Effector memory CD4-positive, alpha-beta T cell (primary cell): ENCODE measurements around the gene EPHA4.

Experiments used
- DNase-seq, 3 donors: peaks; one replicate each; pipeline ENCODE4 v3.0.0-alpha.2; 2020
- H3K27ac ChIP-seq: 2 replicates; pipeline ENCODE4 v1.7.0; 2013; ENCODE audit warnings: mild to moderate bottlenecking, low read length, moderate library complexity; ENCODE audit not compliant: insufficient read depth, poor library complexity, severe bottlenecking
- H3K27me3 ChIP-seq: replicated peaks from 2 replicates; pipeline ENCODE4 v1.7.0; 2013; ENCODE audit warnings: mild to moderate bottlenecking, low read length; ENCODE audit not compliant: insufficient read depth, control insufficient read depth, poor library complexity, severe bottlenecking
- H3K36me3 ChIP-seq: 2 replicates; pipeline ENCODE4 v1.7.0; 2013; ENCODE audit warnings: mild to moderate bottlenecking, low read length, moderate library complexity; ENCODE audit not compliant: control insufficient read depth, insufficient read depth
- H3K4me1 ChIP-seq: 2 replicates; pipeline ENCODE4 v1.7.0; 2013; ENCODE audit warnings: low read length, mild to moderate bottlenecking; ENCODE audit not compliant: control insufficient read depth, insufficient read depth, poor library complexity, severe bottlenecking
- H3K4me3 ChIP-seq: 2 replicates; pipeline ENCODE4 v1.7.0; 2013; ENCODE audit warnings: low read length, low read depth, mild to moderate bottlenecking; ENCODE audit not compliant: insufficient read depth, poor library complexity, severe bottlenecking
- H3K9me3 ChIP-seq: 2 replicates; pipeline ENCODE4 v1.7.0; 2013; ENCODE audit warnings: mild to moderate bottlenecking, low read length, moderate library complexity; ENCODE audit not compliant: control insufficient read depth

Gene EPHA4

DNA sequence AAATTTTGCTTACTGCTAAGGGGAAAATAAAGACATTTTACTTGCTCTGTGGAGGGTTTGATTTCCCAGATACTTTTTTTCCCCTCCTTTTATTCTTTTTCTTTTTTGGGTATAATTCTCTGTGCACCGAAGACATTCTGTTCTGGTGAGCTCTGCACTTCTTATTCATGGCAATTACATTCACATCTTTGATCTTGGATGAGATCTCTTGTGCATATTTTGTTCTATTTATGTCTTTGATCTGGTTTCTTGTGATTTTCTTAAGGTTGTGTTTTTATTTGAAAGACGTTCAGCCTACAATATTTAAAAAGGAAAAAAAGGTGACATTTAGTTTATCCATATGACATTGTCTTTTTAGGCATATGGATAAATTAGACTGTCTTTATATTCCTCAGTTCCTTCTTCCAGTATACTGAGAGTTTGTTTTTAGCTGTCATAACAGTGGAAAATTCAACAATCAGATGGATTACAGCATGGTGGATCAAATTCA is 33.7 kb upstream of the EPHA4 start:
- no peaks in the 10 kb centered on the region for H3K9me3 ChIP-seq
- no peak overlapping the region for H3K27ac ChIP-seq
- DNase-seq, result no peak
- H3K4me1 ChIP-seq, result no peaks in the 10 kb centered on the region
- no peaks in the 10 kb centered on the region for H3K36me3 ChIP-seq
- no peaks in the 10 kb centered on the region for H3K27me3 ChIP-seq
- H3K4me3 ChIP-seq, result no peak overlapping the region

DNA sequence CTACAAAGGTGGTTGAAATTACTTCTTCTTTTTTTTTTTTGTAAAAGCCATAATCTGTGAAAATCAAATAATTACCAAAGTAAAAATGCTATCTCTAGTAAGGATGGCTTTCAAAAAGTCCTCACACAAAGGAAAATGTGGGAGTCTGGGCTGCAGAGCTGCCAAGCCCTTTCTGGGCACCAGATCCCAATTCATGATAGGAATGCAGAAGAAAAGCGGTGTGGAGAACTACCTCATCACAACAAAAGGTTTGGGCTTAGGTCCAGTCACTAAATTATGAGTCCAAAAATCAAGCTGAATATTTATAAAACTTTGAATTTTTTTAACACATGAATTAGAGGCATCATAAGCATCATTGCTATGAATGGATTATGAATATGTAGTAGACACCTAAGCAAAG is 30.8 kb upstream of the EPHA4 start:
- Histone ChIP-seq H3K27me3 (no peaks in the 10 kb centered on the region), H3K36me3 (no peaks in the 10 kb centered on the region), H3K4me1 (no peaks in the 10 kb centered on the region), H3K27ac (no peak overlapping the region), H3K4me3 (no peak overlapping the region), H3K9me3 (no peaks in the 10 kb centered on the region)
- no peak for DNase-seq

DNA sequence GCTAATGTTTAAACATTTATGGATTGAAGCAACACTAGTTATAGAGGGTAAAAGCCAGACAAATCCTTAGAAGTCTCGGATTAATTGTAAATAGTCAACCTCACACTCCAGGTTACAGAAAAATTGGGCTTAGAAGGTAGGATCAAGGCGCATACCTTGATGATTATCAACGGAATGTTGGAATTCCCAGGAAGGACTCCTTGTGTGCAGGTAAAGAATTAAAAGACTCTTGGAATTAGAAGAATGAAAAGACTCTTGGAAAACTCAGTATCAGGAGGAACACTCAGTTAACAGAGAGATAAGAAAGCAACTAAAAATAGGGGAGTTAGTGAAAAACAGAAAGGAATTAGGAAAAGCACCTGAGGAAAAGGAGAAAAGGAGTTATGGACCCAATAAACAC is 29.3 kb upstream of the EPHA4 start:
- Histone ChIP-seq H3K36me3 (no peaks in the 10 kb centered on the region), H3K27ac (no peak overlapping the region), H3K9me3 (no peaks in the 10 kb centered on the region), H3K4me1 (no peaks in the 10 kb centered on the region), H3K4me3 (no peak overlapping the region), H3K27me3 (no peaks in the 10 kb centered on the region)
- no peak for DNase-seq

DNA sequence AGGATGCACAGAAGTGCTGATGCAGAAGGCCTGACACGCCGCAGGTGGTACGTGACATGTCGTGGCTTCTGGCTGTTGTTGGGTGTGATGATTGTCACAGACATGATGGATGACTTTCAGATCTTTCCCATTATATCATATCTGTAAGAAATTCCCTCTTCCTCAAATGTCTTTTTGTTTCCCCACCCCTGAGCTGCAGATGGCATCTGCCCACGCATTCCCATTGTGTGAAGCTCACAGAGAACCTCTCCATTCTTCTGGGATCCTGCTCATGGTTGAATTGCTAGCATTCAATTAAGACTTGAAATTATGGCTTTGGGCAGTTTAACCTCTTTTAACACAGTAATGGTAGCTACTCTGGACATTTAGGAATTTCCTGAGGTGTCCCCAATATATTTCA is 28.3 kb upstream of the EPHA4 start:
- Histone ChIP-seq H3K27me3 (no peaks in the 10 kb centered on the region), H3K36me3 (no peaks in the 10 kb centered on the region), H3K4me1 (no peaks in the 10 kb centered on the region), H3K27ac (no peak overlapping the region), H3K9me3 (no peaks in the 10 kb centered on the region), H3K4me3 (no peak overlapping the region)
- no peak for DNase-seq

DNA sequence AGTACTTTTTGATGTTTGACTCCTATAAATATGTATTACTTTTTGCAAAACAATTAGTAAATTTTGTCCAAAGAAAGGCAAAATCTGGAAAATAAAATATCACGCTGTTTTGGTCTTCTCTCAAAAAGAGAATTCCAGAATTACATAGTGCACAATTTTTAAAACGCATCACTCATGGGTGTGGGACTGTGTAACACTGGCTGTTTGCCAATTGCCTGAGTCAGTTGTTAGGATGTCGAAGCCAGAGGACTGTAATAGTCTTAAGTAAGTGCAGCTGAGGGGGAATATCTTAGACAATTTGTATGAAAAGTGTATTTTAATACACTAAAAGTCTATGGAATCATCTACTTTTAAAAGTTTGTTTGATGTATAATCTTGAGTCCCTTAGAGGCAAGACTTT is 24.1 kb upstream of the EPHA4 start:
- no peaks in the 10 kb centered on the region for H3K9me3 ChIP-seq
- no peak for DNase-seq
- H3K4me3 ChIP-seq, result no peak overlapping the region
- no peaks in the 10 kb centered on the region for H3K36me3 ChIP-seq
- no peak overlapping the region for H3K27ac ChIP-seq
- no peaks in the 10 kb centered on the region for H3K4me1 ChIP-seq
- no peaks in the 10 kb centered on the region for H3K27me3 ChIP-seq

DNA sequence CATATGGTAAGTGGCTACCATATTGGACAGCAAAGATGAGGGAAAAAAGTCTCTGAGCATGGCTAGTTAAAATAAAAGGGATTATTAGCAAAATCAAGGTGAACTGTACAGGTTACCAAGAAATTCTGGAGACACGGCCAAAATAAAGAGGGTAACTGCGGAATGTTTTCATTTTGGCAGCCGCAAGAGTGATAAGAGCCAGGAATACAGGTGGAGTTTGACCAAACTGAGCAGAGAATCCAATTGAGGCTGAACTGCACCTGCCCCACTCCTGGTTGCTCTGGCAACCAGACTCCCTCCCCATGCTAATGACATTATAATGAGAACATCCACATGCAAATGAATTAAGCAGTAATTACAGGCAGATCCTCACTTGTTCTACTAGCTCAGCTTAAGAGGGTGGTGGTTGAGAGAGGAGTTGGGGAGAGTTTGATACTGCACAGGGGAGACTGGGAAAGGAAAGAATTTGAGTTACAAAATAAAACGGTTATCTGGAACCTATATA is 18.8 kb upstream of the EPHA4 start:
- H3K4me3 ChIP-seq, result no peak overlapping the region
- DNase-seq, result no peak
- H3K27ac ChIP-seq, result no peak overlapping the region
- no peaks in the 10 kb centered on the region for H3K4me1 ChIP-seq
- no peaks in the 10 kb centered on the region for H3K36me3 ChIP-seq
- H3K9me3 ChIP-seq, result no peaks in the 10 kb centered on the region
- no peaks in the 10 kb centered on the region for H3K27me3 ChIP-seq

DNA sequence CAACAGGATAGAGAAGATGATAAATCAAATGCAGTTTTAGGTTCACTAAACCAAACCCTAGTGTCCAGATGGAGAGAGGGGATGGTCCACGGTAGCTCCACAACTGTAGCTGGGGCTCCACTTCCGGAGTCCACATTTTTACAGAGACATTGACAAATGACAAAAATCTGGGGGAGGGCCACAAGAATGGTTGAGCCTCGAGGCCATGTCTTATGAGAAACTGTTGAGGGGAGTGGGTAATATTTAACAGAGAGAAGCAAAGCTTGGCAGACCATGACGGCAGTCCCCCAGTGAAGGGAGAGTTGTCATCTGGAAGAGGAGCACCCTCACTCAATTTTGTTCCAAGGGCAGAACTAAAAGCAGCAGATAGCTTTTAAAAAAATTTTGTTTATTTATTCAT is 17.6 kb upstream of the EPHA4 start:
- no peak overlapping the region for H3K4me3 ChIP-seq
- no peaks in the 10 kb centered on the region for H3K4me1 ChIP-seq
- no peaks in the 10 kb centered on the region for H3K36me3 ChIP-seq
- no peaks in the 10 kb centered on the region for H3K9me3 ChIP-seq
- DNase-seq, result no peak
- no peak overlapping the region for H3K27ac ChIP-seq
- no peaks in the 10 kb centered on the region for H3K27me3 ChIP-seq

DNA sequence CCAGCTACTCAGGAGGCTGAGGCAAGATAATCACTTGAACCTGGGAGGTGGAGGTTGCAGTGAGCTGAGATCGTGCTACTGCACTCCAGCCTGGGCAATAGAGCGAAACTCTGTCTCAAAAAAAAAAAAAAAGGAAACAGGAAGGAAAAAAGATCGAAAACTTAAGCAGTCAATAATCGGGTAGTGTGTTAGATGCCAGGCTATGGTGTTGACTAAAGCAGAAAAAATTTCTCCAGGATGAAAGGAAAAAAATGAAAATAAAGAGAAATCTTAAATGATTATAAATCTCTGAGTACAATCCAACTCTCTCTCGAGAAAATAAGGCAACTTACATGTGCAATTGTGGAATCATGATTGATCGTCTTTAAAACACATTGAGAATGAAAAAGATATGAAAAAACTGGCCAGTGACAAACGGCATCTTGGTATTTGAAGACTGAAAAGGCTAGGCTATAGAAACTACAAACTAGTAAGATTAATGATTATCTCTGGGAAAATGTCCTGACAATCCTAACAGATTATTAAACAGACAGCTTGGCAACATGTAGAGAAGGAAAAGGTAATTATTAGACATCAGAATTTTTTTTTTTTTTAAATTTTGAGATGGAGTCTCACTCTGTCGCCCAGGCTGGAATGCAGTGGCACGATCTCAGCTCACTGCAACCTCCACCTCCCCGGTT is 16.3 kb upstream of the EPHA4 start:
- Histone ChIP-seq H3K4me1 (no peaks in the 10 kb centered on the region), H3K4me3 (no peak overlapping the region), H3K27me3 (no peaks in the 10 kb centered on the region), H3K27ac (no peak overlapping the region), H3K9me3 (no peaks in the 10 kb centered on the region), H3K36me3 (no peaks in the 10 kb centered on the region)
- DNase-seq, result no peak

DNA sequence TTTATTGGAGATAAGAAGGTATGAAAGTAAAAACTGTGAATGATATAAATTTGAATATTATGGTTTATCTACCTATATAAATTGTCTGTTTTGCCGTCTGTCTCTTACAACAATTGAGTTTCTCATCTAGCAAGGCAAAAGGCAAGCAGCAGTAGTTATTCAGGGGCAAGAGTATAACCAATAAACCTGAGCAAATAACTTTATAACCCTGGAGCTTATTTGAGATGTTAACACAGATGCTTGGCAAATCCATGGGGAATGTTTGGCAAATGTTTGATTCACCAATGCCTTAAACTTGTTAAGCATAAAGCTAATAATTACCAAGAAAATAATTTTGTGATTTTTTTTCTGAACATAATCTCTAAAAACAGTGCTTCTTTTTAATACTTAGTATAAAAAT is 9.9 kb upstream of the EPHA4 start:
- H3K9me3 ChIP-seq, result no peaks in the 10 kb centered on the region
- H3K27me3 ChIP-seq, result no peaks in the 10 kb centered on the region
- H3K36me3 ChIP-seq, result no peaks in the 10 kb centered on the region
- DNase-seq, result no peak
- no peak overlapping the region for H3K4me3 ChIP-seq
- H3K27ac ChIP-seq, result no peak overlapping the region
- H3K4me1 ChIP-seq, result no peaks in the 10 kb centered on the region

DNA sequence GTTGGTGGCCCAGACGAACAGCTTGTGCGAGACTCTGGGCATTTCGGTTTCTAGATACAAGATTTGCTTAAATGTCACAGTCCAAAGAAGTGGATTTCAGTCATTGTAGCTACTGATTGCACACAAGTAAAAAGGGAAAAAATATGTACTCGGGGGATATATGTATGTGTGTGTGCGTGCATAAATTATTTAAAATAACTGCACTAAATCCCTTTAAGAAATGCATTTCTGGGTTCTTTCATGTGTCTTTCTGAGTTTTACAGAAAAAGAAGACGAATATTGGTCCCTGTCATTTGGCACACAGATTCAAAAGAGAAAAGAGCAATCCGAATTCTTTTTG is 2.1 kb upstream of the EPHA4 start:
- H3K27me3 ChIP-seq, result peaks cover 23% of the 10 kb centered on the region
- no peak overlapping the region for H3K27ac ChIP-seq
- H3K9me3 ChIP-seq, result no peaks in the 10 kb centered on the region
- DNase-seq, result no peak
- H3K4me1 ChIP-seq, result peaks cover 16% of the 10 kb centered on the region
- peak overlapping the region; percentile 98 for H3K4me3 ChIP-seq
- H3K36me3 ChIP-seq, result no peaks in the 10 kb centered on the region
